ENCODE results near the gene KRTAP9-6.
"Not testable (repeated sequence)": the region's sequence is repeated elsewhere in the genome, so short reads cannot be mapped to it uniquely, and the experiment has no call there.

KRTAP9-6 gene

GRCh38 chr17:41249637-41250240 lies 15.4 kb upstream of the KRTAP9-6 start, which contains the start of gene KRTAP9-4:
Gene KRTAP9-4 (plus strand): TSS chr17:41249687. CDS start chr17:41249721, 34 bp downstream.
- not testable (repeated sequence) for H3K27ac ChIP-seq

DNA sequence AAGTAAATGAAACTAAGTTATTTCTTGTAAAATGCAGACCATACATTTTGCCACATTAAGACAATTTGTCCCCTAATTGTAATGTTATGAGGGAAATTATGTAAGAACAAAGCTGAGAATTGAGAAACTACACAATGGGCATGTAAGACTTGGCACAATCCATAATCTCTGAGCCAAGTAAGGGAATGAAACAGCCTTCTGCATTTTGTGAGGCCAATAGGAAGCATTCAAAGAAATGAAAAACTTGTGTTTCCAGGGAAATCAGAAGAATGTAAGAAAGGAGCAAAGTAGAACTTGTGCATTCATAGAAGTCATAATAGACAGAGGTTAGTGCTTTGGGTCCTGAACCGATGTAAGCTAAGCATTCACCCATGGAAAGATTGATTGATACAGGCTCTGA lies 13.9 kb upstream of the KRTAP9-6 start:
- no peak for TF ChIP-seq CTCF (IDR thresholded peaks at IDR 0.05)
- no peak for TF ChIP-seq ZFX (IDR thresholded peaks at IDR 0.05; ENCODE audit: borderline replicate concordance)
- H3K27ac ChIP-seq = no peak overlapping the region

DNA sequence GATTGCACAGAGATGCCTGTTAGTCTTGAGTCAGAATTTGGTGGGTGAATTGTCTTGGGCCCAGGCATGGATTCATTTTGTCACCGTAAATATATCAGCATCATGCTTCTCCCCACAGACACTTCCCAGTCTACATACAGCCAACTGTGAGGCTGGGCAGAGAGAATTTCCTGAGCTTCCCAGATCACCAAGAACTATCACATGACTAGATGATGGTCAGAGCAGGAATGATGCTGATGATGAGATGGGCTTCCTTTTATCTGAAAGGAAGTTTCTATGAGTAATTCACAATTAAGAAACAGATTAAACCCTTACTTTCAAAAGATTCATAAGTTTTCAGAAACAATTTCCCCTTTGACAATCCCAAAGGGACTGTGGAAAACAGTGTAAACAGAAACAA lies 10.3 kb upstream of the KRTAP9-6 start:
- TF ChIP-seq CTCF (IDR thresholded peaks at IDR 0.05) (no peak), ZFX (IDR thresholded peaks at IDR 0.05; ENCODE audit: borderline replicate concordance) (no peak)
- H3K27ac ChIP-seq = no peak overlapping the region

DNA sequence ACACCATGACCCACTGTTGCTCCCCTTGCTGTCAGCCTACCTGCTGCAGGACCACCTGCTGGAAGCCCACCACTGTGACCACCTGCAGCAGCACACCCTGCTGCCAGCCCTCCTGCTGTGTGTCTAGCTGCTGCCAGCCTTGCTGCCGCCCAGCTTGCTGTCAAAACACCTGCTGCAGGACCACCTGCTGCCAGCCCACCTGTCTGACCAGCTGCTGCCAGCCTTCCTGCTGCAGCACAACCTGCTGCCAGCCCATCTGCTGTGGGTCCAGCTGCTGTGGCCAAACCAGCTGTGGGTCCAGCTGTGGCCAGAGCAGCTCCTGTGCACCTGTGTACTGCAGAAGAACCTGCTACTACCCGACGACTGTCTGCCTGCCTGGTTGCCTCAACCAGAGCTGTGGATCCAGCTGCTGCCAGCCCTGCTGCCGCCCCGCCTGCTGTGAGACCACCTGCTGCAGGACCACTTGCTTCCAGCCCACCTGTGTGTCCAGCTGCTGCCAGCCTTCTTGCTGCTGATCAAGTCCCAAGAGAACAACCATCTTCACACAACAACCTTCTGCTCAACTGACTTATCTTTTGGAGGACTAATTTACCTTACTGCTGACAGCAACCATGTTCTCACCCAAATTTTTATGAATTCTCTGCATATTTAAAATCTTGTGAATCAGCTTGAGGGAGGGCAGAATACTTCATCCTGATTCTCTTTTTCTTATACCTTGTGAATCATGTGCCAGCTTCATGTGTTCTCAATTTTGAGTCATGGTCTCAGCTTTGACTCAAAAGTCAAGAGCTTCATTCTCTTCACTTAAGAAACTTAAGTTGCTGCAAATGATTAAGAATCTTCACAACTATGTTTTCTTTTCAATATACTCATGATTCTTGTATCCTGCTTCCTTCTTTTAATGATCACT lies 9.5 kb upstream of the KRTAP9-6 start, which contains the start of gene KRTAP9-9:
TSS of gene KRTAP9-9 (plus strand) at position 4 of the 910 bp plus-strand sequence.
- not testable (repeated sequence) for H3K27ac ChIP-seq

GRCh38 chr17:41256291-41256685 lies 8.9 kb upstream of the KRTAP9-6 start:
- no peak for TF ChIP-seq CTCF (IDR thresholded peaks at IDR 0.05)
- no peak for TF ChIP-seq ZFX (IDR thresholded peaks at IDR 0.05; ENCODE audit: borderline replicate concordance)
- H3K27ac ChIP-seq = no peak overlapping the region

DNA sequence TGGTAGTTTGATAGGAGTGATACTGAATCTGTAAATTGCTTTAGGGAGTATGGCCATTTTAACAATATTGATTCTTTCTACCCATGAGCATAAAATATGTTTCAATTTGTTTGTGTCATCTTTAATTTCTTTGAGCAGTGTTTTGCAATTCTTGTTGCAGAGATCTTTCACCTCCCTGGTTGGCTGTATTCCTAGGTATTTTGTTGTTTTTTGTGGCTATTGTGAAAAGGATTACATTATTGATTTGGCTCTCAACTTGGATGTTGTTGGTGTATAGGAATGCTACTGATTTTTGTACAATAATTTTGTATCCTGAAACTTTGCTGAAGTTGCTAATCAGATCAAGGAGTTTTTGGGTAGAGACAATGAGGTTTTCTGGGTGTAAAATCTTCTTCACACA lies 6.8 kb upstream of the KRTAP9-6 start:
- no peak overlapping the region for H3K27ac ChIP-seq
- TF ChIP-seq CTCF (IDR thresholded peaks at IDR 0.05) (no peak), ZFX (IDR thresholded peaks at IDR 0.05; ENCODE audit: borderline replicate concordance) (no peak)

GRCh38 chr17:41263212-41263611 lies 2.0 kb upstream of the KRTAP9-6 start:
- H3K27ac ChIP-seq = no peak overlapping the region
- no peak for TF ChIP-seq ZFX (IDR thresholded peaks at IDR 0.05; ENCODE audit: borderline replicate concordance)
- no peak for TF ChIP-seq CTCF (IDR thresholded peaks at IDR 0.05)

- TF ChIP-seq CTCF (IDR thresholded peaks at IDR 0.05) = no peak
- TF ChIP-seq ZFX (IDR thresholded peaks at IDR 0.05; ENCODE audit: borderline replicate concordance) = no peak
- no peak overlapping the region for H3K27ac ChIP-seq
These were observed 579 bp upstream of the KRTAP9-6 start for GRCh38 chr17:41264599-41264998.

All from 22Rv1 (cell line).